Fibroblast of peridontal ligament (primary cell): ENCODE results near the gene ASCC1.
A peak's percentile ranks its signal among the peaks of the same experiment; 100 is the strongest.

Source experiments
- DNase-seq: peaks from one replicate; pipeline ENCODE4 v3.0.0-alpha.2; 2010; ENCODE audit errors: extremely low read depth

The ASCC1 gene

DNA sequence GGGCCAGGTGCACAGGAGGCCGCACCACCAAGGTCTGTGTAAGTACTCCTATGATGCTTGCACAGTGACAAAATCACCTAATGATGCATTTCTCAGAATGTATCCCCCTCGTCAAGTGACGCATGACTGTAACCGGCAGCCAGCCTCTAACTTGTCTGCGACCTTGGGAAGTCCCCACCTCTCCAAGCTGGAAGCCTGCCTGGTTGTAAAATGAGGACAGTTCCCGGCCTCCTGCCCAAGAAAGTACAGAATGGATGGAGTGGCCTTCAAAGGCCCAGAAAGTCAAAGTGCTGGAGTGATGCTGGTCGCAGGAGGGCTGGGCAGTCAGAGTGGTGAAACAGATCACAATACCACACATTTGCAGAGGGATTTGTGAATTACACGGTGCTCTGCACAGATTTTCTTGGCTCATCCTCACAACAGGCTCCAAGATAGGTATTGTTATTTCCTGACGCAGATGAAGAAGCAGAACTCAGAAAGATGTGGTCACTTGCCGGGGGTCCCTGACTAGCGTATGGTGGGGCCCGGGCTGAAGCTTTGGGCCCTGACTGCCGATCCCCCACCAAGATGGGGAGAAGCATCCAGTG, 150.5 kb downstream of the ASCC1 start:
- DNase-seq: no peak

DNA sequence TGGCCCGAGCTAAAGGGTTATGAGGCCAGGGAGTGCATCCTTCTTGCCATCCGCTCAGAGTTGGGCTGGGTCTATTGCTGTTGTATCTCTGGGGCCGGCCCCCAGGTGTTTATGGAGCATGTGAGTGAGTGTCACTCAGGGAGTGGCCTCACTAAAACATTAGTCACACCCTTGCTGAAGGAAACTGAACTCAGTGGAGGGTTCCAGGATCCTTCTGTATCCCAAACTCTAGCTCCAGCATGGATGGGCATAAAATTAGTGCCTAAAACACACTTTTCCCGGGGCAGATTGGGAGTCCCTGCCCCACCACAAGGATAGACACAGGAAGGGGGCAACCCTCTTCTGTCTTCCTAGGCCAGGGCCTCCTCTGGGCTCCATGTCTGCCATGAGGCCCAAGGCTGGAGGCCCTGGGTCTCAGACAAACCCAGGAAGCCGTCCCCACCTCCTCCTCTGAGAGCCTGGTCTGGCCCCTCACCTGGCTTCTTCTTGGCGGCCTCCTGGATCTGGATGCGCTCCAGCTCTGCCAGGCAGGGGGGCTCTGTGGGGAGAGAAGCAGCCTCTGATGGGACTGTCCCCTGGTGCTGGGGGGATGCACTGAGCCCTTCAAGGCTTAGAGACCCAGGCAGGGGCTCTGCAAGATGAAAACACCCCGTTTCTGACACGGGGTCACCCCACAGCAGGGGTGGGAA, 152.2 kb downstream of the ASCC1 start:
- no peak for DNase-seq

DNA sequence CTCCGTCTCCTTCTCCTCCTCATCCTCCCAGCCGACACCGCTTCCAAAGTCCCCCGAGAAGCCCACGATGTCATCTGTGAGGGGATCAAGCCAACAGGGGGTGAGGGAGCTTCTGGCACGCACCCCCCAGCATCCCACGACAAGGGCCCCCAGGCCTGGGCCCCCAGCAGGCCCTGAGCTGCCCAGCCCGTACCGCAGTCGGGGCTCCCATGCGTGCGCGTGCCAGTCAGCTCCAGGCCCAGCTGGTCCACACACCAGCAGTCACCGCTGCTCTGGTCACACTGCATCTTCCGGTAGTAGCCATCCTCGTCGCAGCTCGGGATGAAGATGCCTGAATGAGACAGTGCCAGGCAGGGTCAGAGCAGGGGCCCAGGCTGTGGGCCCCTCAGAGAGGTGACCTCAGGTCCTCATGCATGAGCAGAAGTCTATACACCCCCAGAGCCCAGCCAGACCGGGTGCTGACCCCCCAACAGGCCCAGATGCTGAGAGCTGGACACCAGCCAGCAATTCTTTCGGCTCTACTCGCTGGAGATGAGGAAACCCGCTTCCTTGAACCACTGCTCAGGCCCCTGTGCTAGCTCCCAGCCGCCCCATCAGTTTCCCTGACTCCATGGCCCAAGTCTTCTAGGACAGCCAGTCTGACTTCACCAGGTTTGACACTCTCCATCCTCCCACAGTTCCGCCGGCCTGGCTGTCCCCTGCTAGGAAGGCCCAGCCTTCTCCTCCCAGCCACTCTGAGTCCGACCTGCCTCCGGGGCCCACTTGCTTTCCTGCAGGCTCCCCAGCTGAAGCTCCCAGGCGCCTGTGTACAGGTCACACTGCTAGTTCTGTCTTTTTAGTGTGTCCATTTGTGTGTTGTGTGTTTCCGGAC, 153.0 kb downstream of the ASCC1 start:
- DNase-seq: no peak

DNA sequence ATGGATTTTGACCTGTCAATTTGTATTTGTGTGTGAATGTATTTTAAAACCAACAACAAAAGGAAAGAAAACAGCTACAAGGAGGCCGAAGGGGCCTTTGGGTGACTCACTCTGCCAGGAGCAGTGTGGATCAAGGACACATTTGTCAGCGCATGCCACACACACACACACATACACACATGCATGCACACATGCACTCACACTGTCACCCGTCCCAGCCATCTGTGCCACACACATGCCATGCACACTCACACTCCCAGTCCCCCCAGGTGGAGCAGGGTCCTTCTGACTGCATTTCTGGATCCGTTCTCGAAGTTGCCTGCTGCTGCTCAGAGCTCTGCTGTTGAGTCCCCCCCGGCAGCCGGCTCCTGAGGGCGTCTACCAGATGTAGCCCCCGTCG, 153.7 kb downstream of the ASCC1 start:
- DNase-seq: no peak

DNA sequence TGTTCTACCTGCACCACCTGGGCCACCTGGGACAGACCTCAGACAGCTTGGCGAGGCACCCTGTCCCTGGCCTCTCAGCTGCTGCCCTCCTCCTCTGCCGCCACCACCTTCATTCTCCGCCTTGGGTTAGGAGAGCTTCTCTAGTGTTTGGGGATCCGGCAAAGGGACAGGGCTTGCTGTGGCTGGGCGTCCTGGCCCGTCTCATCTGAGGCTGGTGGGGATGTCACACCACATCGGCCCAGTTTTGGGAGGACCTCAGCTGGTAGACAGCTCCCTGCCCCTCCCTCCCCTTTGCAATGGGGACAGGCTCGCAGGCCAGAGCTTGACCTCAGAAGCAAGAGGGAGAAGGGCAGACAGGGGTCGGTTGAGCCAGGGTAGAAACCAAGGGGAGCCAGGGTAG, 154.1 kb downstream of the ASCC1 start:
- no peak for DNase-seq

DNA sequence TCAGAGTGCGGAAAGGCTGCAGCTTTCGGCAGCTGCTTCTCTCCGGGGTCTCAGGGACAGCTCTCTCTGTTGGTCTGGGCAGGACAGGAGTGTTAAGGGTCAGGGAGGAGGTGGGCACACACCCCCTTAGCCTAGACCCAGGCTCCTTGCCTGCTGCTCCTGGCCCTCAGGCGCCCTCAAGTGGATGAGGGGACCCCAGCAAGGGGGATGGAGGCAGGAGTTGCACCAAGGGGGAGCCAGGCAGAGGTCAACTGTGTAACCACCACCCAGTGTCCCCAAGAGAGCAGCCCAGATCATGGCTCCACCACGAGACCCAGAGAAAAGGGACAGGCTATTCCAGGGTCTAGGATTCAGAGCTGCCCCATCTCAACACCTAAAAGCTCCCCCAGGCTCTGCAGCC, 154.6 kb downstream of the ASCC1 start:
- DNase-seq: no peak

DNA sequence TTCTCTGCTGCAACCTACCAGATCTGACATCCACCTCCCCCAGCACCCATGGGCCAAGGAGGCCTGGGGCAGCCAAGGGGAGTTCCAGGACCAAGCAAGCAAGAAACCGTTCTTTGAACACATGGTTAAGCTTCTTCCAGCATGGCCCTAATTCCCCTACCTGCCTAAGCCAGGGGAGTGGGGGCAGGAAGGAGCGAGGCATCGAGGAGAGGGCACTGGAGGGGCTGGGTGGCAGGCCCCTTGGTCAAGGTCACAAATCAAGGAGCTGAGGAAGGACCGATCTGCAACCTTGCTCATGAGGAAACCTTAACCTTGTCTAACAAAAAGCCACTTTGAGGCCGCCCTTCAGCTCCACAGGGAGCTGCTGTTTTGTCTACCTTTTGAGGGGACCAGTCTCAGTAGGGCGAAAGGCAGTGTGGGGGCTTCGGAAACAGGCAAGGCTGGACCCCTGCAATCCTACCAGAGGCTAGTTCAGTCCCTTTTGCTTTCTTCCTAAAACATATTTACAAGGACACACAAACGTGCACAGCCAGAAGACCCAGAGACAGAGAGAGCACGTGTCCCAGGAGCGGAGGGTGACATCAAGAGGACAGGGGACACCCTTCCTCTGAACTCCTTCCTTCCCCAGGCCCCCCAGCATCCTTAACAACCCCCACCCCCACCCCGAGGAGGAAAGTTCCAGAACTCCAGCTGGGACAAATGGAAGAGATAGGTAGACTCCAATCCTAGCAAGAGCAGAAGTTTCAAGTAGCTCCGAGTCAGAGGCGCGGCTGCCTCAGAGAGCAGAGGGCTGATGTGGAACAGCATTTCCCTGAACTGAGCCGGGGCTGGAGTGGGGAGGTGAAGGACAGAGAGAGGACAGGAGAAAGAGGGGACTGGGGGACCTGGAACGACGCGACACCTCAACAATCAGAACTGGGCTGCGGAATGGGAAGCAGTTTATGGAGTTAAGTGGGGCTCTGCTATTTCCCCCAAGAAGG, 155.9 kb downstream of the ASCC1 start:
- DNase-seq: no peak

DNA sequence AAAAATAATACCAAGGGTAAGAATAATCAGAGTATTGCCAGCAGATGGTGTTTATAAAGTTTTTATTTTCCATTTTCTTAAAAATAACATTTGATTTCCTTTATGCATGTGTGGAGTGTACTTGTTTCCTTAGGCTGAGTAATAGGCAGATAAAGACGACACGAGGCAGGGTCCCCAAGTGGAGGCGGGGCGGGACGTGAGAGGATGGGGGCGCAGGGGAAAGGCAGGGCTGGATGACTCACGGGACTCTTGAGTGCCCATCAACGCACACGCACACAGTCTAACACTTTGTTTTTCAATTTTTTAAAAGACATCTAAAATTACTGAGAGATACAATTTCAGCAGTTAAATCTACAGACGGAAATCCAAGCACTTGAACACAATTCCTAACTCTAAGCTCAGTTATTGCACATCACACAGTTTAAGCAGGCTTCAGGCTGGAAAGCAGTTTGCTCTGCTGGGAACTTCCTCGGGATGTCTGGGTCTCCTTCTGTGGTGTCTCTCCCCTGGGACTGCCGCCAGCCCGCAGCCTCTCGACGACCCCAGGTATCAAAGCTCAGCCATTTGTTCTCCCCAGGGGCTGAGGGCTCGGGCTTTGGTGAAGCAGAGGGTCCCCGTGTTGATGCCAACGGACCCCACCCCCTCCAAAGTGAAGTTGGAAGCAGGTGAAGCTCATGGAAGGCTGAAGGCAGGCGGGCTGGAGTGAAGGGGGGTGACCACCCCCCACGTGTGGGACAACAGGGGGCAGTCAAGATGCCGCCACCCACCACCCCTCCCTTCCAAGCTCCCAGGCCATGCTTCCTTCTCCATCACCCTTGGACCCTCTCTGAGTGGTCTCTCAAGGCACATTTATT, 156.9 kb downstream of the ASCC1 start:
- peak; percentile 14 for DNase-seq

DNA sequence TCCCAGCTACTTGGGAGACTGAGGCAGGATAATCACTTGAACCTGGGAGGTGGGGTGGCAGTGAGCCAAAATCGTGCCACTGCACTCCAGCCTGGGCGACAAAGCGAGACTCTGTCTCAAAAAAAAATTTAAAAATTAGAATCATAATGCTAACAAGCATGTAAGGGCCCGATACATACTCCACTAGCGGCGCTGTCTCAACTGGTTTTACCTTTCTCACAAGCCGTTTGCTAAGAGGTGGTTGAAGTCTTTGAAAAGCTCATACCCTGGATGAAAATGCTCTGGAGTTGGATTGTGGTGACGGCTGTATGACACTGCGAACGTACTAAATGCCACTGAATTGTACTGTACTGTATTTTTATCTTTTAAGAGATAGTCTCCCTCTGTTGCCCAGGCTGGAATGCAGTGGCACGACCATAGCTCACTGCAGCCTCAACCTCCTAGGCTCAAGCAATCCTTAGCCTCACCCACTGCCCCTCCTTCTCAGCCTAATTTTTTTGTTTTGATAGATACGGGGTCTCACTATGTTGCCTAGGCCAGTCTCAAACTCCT, 157.7 kb downstream of the ASCC1 start:
- DNase-seq: no peak

DNA sequence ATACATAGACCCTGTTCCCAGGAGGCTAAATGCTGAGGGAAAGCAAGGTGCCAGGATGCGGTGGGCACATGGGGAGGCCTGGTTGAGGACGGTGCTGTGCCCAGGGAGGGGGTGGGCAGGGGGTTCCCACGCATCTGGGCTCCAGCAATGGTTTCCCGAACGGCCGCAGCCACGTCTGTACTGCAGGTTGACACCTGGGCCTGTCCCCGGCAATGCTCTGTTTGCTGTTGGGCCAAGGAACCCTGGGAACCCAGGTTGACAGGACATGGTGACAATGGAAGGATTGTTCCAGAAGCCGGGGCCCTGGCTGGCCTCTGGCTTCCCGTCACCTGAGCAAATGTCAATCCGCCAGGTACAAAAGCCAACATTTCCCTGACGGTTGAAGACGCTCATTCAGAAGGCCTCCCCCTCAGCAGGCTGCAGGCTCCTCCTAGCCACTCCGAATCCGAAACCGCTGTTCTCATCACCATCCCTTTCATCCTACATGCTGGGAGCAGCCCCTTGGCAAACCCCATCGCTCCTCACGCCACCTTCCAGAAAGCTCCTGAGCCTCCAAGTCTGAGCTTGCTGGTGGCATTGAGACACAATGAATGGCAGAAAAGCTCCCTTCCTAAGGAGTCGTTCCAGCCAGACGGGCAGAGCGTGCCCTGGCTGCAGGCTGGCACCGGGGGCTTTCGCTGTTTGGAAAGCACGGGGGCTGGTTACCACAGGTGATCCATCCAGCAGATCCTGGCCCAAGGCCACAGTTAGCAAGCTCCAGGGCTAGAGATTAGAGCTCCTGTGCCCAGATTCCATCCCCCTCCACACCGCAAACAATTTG, 158.9 kb downstream of the ASCC1 start:
- DNase-seq: no peak

DNA sequence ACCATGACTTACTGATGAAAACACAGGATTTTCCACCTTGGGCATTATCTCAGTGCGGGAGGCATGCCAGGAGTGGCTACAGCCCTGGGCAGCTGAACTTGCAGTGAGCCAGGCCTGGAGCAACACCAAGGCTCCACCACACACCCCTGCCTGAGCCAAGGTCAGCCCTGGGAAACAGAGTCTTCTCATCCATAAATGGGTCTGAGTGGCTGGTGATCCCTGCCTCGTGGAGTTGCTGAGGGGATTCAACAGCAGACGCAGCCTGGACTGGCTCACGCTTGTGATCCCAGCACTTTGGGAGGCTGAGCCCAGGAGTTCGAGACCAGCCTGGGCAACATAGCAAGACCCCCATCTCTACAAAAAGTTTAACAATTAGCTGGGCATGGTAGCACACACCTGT, 160.0 kb downstream of the ASCC1 start:
- no peak for DNase-seq

DNA sequence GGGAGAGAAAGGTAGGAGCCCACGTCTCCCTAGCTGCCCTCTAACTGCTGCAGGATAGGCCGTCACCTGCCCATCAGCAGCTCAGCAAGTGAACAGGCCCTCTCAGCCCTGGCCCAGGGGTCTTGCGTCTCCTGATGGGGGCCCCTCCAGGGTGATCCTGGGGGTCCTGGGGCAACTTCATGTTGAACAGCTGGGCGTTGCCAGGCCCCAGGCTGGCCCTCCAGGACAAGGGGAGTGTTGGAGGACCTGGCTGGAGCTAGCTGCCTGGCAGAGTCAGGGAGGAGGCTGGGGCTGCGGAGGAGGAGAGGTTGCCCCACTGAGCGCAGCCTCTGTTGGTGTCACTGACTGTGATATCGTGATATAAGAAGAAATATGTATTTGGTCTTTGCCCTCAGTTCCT, 162.4 kb downstream of the ASCC1 start:
- no peak for DNase-seq

DNA sequence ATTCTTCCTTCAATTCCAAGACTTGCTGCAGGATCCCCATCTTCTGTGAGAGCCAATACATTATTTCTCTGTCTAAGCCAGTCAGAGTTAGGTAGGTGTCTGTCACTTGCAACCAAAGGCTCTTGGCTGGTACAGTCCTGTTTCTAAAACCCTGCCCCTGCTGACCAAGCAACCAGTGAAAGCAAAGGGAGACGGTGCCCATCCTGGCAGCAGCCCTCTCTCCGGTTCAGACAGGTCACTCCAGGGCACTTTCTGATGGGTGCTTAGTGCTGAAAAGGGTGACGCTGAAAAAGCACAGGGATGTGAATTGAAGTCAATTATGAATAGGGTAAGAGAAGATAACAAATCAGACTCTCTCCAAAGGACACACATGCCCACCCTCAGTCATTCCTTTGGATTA, 165.2 kb downstream of the ASCC1 start:
- no peak for DNase-seq

DNA sequence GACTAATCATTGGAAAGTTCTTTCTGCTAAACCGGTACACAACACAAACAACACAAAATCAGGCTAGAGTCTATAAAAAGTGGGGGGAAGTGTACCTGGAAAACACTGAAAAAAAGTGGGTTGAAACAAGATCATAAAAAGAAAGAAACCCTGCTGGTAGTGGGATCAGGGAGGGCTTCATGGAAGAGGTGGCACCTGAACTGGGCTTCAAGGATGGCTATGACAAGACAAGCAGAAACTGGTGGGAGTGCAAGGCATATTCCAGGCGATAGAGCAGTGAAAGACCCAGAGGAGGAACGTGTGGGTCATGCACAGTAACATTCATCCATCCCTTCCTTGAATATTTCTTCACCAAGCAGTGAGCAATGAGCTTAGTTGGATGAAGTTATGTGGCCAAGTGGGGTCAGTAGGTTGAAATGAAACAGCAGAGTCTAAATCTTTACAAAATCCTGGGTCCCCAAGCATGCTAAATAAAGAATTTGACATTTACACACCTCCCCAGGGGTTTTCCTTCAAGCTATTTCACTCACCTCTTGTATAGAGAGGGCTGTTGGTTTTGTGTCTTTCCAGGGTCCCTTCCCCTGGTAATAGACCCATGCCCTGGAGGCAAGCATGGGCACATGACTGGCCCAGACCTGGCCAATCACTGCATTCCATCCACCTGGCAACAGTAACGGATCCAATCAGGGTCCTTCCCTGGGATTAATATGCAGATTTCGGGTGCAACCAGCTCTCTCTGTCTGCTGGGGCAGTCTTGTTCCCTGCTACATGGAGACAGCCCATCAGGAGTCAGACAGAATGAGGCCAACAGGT, 165.9 kb downstream of the ASCC1 start:
- DNase-seq: no peak

DNA sequence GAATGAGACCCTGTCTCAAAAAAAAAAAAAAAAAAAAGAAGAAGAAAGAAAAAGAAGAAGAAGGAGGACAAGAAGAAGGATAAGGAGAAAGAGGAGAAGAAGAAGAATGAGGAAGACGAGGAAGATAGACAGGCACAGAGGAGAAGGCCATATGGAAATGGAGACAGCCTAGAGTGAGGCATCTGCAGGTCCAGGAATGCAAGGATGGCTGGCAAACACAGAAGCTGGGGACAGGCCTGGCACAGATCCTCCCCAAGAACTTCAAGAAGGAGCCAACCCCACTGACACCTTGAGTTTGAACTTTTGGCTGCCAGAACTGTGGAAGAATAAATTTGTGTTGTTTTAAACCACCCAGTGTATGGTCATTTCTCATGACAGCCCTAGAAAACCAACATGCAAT, 166.6 kb downstream of the ASCC1 start:
- DNase-seq: no peak

DNA sequence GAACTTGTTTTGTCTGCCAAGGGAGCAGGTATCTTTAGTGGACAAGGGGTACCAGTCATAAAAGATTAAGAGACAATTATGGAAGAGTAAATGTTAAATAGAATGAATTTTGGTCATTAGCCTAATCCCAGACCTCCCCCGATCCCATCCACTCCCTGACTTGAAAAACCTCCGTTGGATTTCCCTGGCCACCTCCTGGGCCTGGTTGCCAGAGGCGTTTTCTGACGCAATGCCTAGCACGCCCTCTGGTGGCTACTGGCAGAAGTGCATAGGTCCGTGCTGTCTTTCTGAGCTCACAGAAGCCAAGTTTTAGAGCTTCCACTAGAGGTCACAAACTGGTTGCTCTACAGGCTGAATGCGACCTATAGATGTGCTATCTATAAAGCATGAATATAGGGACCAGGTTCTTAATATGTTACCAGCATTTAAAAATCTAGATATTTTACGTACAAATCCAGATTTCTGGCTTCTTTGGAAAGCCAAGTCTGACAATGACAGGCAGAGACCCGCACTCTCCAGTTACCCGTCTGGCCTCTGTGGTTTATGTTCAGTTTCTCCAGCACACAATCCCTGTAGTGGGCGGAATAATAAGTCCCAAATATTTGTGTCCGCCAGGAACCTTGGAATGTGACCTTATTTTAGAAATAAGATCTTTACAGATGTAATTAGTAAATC, 167.5 kb downstream of the ASCC1 start:
- peak; percentile 95 for DNase-seq
